Activated CD4-positive, alpha-beta T cell treated with anti-CD3 and anti-CD28 coated beads, Interleukin-2, amount 10 ng/mL, durations not matched to agents 24 days and 14 days (primary cell): ENCODE results near the gene FKBP1A. TPM values are rescaled to one million over a fixed set of nuclear protein-coding genes. Genes with fewer than 3 reads are reported as not detected.

Source experiments
- DNase-seq: peaks from one replicate; pipeline ENCODE4 v3.0.0; 2022
- H3K27ac Mint-ChIP-seq: one replicate; pipeline ENCODE4 v1.8.0; 2022; ENCODE audit warnings: mild to moderate bottlenecking, mixed read lengths
- H3K27me3 Mint-ChIP-seq: one replicate; pipeline ENCODE4 v1.8.0; 2022; ENCODE audit warnings: mixed read lengths
- H3K36me3 Mint-ChIP-seq: one replicate; pipeline ENCODE4 v1.8.0; 2022; ENCODE audit warnings: low read depth, mild to moderate bottlenecking, mixed read lengths
- H3K4me1 Mint-ChIP-seq: one replicate; pipeline ENCODE4 v1.8.0; 2021; ENCODE audit warnings: mixed read lengths
- H3K4me3 Mint-ChIP-seq: one replicate; pipeline ENCODE4 v1.8.0; 2022; ENCODE audit warnings: mild to moderate bottlenecking, moderate library complexity, mixed read lengths
- H3K9me3 Mint-ChIP-seq: one replicate; pipeline ENCODE4 v1.8.0; 2021; ENCODE audit warnings: mixed read lengths
- intact Hi-C: fragments of 100-400 bp; cut with micrococcal nuclease; formaldehyde crosslinking; loops from one replicate; pipeline ENCODE4 v1.15.1; 2023
- total RNA-seq: library from RNA; stranded (reverse); gene quantifications from 2 replicates; pipeline ENCODE4 v1.2.3, GENCODE V29; 2022

Gene FKBP1A
- total RNA-seq, 1 donor from 2014 or later = 292 TPM

DNA sequence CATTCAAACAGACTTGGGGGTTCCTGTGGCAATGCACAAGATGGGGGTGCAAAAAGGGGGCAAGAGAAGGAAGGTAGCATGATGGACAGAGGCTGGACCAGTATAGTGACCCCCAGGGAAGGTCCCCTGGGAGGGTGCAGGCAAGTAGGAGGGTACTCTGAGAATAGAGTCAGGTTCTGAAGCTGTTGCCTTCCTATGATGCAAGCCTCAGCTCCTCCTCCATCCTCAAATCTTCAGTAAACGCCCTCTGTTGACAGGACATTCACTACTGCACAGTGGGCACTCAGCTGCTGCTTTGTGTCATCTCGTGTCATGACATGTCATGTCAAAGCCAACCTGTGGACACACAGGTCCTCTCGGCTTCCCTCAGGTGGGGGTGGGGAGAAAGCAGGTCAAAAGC lies 58.1 kb downstream of the FKBP1A start:
- H3K36me3 Mint-ChIP-seq = peaks cover 29% of the 10 kb centered on the region
- intact Hi-C loops = no loop called here

DNA sequence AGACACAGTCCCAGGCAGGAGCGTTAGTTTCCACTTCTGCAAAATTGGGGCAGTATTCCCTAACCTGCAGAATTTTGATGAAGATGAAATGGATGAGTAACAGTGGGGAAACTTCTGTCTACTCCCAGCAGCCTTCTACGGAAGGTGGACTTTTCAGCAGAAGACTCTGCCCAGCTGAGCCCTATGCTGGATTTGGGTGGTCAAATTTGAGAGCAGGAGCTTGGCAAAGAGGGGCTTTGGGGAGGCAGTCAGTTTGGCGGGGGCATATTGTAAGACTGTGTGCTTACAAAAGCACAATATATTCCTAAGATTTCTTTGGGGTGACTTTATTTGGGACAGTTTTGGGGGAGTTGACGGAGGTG lies 58.5 kb downstream of the FKBP1A start:
- peaks cover 42% of the 10 kb centered on the region for H3K4me1 Mint-ChIP-seq
- no peaks in the 10 kb centered on the region for H3K27me3 Mint-ChIP-seq
- DNase-seq = no peak
- peaks cover 32% of the 10 kb centered on the region for H3K36me3 Mint-ChIP-seq
- intact Hi-C loops = no loop called here
- no peak overlapping the region for H3K27ac Mint-ChIP-seq
- no peak overlapping the region for H3K4me3 Mint-ChIP-seq
- no peaks in the 10 kb centered on the region for H3K9me3 Mint-ChIP-seq

More for the DNA sequence above, 58.1 kb downstream of the FKBP1A start:
- Mint-ChIP-seq H3K27ac (no peak overlapping the region), H3K4me3 (no peak overlapping the region), H3K4me1 (peaks cover 38% of the 10 kb centered on the region), H3K27me3 (no peaks in the 10 kb centered on the region), H3K9me3 (no peaks in the 10 kb centered on the region)
- no peak for DNase-seq

DNA sequence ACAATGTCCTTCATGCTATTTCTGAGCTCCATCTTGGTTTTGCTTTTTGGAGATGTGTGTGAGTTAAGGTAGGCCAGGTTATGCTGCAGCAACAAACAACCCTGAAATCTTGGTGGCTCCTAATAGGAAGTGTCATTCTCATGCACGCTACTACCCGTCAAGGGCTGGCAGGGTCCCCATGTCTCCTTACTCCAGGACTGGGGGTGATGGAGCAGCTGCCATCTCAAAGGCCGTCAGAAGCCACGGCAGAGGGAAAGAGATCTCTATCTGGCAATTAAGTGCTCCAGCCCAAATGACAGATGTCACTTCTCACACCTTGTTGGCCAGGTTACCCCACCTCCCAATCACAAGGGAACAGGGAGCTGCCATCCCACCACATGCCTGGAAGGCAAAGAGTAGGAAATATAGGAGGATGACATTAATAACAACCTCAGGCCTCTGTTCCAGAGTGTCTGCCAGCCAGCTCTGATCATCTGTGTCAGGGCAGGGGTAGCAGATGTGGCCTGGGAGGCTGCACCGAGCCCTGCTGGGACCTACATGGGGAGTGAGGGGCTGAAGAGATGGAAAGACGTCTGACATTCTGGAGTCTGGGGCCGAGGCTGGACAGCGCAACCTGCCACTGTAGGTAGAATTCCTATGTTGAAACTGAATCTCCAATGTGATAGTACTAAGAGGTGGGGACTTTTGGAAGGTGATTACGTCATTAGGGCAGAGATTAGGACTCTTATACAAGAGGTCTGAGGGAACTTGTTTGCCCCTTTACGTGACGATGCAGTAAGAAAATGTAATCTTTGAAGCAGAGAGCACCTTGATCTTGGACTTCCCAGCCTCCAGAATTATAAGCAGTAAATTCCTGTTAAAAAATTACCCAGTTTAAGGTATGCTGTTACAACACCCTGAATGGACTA lies 59.1 kb downstream of the FKBP1A start:
- Mint-ChIP-seq H3K9me3 (no peaks in the 10 kb centered on the region), H3K4me3 (no peak overlapping the region), H3K36me3 (peaks cover 32% of the 10 kb centered on the region), H3K27me3 (no peaks in the 10 kb centered on the region), H3K27ac (no peak overlapping the region), H3K4me1 (peaks cover 45% of the 10 kb centered on the region)
- intact Hi-C loops = no loop called here
- no peak for DNase-seq

DNA sequence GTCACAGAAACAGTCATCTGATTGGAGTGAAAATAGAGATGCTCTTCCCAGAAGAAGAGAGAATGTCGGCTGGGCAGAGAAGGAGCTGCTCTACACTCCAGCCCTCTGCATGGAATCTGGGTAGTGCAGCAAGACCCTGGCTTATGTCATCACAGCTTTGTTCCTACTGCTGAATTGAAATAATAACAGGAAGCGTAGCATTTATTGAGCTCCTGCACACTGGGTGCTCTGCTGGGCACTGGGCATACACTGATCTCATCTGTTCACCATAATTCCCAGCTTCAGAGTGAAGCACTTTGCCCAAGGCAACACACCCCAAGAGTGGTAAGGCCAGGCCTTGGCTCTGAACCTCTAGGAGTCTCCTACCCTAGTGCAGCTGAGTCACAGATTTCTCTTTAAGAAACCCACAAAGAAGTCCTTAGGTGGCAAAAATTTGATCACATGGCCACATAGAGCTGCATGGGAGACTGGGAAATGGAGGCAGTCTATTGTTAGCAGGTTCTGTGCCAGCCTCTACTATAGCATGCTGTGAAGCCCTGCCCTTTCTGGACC lies 60.0 kb downstream of the FKBP1A start:
- Mint-ChIP-seq H3K36me3 (peaks cover 31% of the 10 kb centered on the region), H3K27me3 (no peaks in the 10 kb centered on the region), H3K27ac (peak overlapping the region; percentile 36), H3K4me3 (no peak overlapping the region), H3K4me1 (peaks cover 49% of the 10 kb centered on the region), H3K9me3 (no peaks in the 10 kb centered on the region)
- DNase-seq = no peak
- intact Hi-C loops = no loop called here

GRCh38 chr20:1331801-1332453 lies 60.9 kb downstream of the FKBP1A start:
- Mint-ChIP-seq H3K27ac (peak overlapping the region; percentile 44), H3K27me3 (no peaks in the 10 kb centered on the region), H3K4me1 (peaks cover 56% of the 10 kb centered on the region), H3K9me3 (no peaks in the 10 kb centered on the region), H3K4me3 (no peak overlapping the region), H3K36me3 (peaks cover 31% of the 10 kb centered on the region)
- DNase-seq = no peak
- intact Hi-C loops = no loop called here

DNA sequence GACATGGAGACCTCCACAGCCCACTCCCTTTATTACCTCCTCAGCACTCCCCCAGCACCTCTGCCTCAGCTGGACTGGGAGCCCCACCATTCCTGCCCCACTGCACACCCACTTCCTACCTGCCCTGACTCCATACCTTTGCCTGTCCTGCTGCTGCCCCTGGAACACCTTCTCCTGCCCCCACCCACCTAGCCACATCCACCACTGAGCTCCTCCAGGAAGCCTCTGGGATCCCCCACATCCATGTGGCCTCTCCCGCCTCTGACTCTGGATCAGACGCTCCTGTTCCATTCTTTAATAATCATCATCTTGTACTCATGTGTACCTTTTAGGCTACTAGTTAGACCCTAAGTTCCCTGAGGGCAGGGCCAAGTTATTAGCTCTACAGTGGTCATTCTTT lies 61.8 kb downstream of the FKBP1A start:
- H3K36me3 Mint-ChIP-seq = peaks cover 31% of the 10 kb centered on the region
- H3K9me3 Mint-ChIP-seq = no peaks in the 10 kb centered on the region
- DNase-seq = no peak
- peaks cover 50% of the 10 kb centered on the region for H3K4me1 Mint-ChIP-seq
- no peaks in the 10 kb centered on the region for H3K27me3 Mint-ChIP-seq
- no peak overlapping the region for H3K4me3 Mint-ChIP-seq
- intact Hi-C loops = no loop called here
- peak overlapping the region; percentile 63 for H3K27ac Mint-ChIP-seq

GRCh38 chr20:1330075-1330830 lies 62.6 kb downstream of the FKBP1A start:
- Mint-ChIP-seq H3K27ac (peak overlapping the region; percentile 89), H3K27me3 (no peaks in the 10 kb centered on the region), H3K4me1 (peaks cover 44% of the 10 kb centered on the region), H3K4me3 (peak overlapping the region; percentile 45), H3K36me3 (peaks cover 31% of the 10 kb centered on the region), H3K9me3 (no peaks in the 10 kb centered on the region)
- DNase-seq = peak; percentile 83
- intact Hi-C loops = no loop called here

DNA sequence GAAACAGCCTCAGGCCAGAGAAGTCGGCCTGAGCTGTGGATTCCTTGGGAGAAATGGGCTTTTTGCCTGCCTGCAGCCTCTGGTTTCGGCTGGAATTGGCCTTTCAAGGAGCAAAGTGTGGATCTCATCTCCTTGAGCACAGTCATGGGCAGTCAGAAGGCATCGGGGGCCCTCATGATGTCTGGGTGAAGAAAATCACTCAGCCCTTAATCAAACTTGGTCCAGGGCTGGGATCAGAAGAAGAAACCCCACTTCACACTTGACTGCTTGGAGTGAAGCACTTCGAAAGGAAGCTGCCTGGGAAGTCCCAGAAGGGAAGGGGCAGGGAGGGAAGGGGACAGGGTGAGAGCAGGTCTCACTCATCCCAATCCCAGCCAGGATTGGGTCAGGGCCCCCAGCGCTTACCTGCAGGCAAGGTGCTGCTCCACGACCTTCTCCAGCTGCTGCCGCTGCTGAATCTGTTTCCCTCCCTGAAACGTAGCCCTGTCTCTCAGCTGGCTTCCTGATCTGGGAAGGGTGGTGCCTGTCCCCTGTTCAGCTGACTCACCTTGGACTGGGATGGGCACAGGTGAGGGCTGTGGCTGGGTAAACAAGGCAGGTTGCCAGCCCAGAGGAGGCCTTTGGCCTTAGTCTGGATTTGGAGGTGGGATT lies 64.0 kb downstream of the FKBP1A start, which contains the start of gene SDCBP2:
Gene SDCBP2 (minus strand): TSS at position 460 of the 651 bp plus-strand sequence. CDS start 8,723 bp downstream, outside the sequence.
- H3K4me1 Mint-ChIP-seq = peaks cover 44% of the 10 kb centered on the region
- peaks cover 25% of the 10 kb centered on the region for H3K36me3 Mint-ChIP-seq
- DNase-seq = no peak
- no peaks in the 10 kb centered on the region for H3K27me3 Mint-ChIP-seq
- no peaks in the 10 kb centered on the region for H3K9me3 Mint-ChIP-seq
- intact Hi-C loops = loop anchor here (10.0 kb wide), 1 partner anchor 104 kb away; the partner anchor contains the start of gene RAD21L1
- H3K27ac Mint-ChIP-seq = peak within 1 kb of the TSS; percentile 89
- peak within 1 kb of the TSS; percentile 45 for H3K4me3 Mint-ChIP-seq

GRCh38 chr20:1327827-1328679 lies 64.8 kb downstream of the FKBP1A start:
- peak overlapping the region; percentile 42 for H3K27ac Mint-ChIP-seq
- DNase-seq = no peak
- H3K9me3 Mint-ChIP-seq = no peaks in the 10 kb centered on the region
- no peak overlapping the region for H3K4me3 Mint-ChIP-seq
- no peaks in the 10 kb centered on the region for H3K27me3 Mint-ChIP-seq
- intact Hi-C loops = loop anchor here (2.0 to 10.0 kb wide), 2 partner anchors 19 to 103 kb away; partner anchors contain the start of gene RAD21L1
- H3K4me1 Mint-ChIP-seq = peaks cover 42% of the 10 kb centered on the region
- peaks cover 20% of the 10 kb centered on the region for H3K36me3 Mint-ChIP-seq

DNA sequence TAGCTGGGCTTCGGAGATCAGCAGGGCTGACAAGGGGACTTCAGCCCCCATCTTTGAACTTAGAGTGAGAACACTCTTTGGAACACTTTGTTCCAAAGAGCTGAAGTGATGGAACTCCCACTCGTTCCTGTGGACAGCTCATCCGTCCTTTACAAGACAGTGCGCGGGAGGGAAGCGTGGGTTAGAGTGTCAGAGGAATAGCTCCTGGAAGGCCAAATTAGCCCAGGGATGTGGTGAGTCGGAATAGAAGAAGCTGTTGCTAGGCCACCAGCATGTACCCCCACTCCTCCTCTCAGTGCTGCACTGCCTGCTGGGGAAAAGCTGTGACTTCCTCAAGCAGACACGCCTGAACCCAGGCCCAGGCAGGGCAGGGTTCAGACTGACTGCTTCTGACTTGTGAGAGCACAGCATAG lies 65.6 kb downstream of the FKBP1A start:
- intact Hi-C loops = loop anchor here (2.0 to 10.0 kb wide), 2 partner anchors 20 to 102 kb away; partner anchors contain the start of gene RAD21L1
- Mint-ChIP-seq H3K4me1 (peaks cover 39% of the 10 kb centered on the region), H3K9me3 (no peaks in the 10 kb centered on the region), H3K27ac (peak overlapping the region; percentile 42), H3K36me3 (peaks cover 14% of the 10 kb centered on the region), H3K27me3 (no peaks in the 10 kb centered on the region), H3K4me3 (no peak overlapping the region)
- DNase-seq = peak; percentile 68

- Mint-ChIP-seq H3K9me3 (peaks cover 2% of the 10 kb centered on the region), H3K36me3 (peaks cover 9% of the 10 kb centered on the region), H3K4me1 (peaks cover 42% of the 10 kb centered on the region), H3K4me3 (no peak overlapping the region), H3K27me3 (no peaks in the 10 kb centered on the region), H3K27ac (no peak overlapping the region)
- no peak for DNase-seq
- intact Hi-C loops = loop anchor here (2.0 to 10.0 kb wide), 2 partner anchors 21 to 101 kb away; partner anchors contain the start of gene RAD21L1
These were observed 66.6 kb downstream of the FKBP1A start for GRCh38 chr20:1326031-1326930.
